CD8-positive, alpha-beta memory T cell (primary cell): ENCODE results near the gene RAD51B. TPM values are rescaled to one million over a fixed set of nuclear protein-coding genes. Genes with fewer than 3 reads are reported as not detected.

Source experiments
- CTCF ChIA-PET: fragments of 350-600 bp; sonication (Branson Sonifier 250); formaldehyde crosslinking; loops from one replicate; lab custom pipeline; 2021; ENCODE audit warnings: antibody characterized with exemption; lab: Charles Lee
- POLR2A ChIA-PET: fragments of 350-600 bp; sonication (Branson Sonifier 250); formaldehyde crosslinking; loops from one replicate; lab custom pipeline; 2021; ENCODE audit warnings: antibody characterized with exemption; lab: Charles Lee
- DNase-seq, 5 donors: peaks; one replicate each; pipeline versions ENCODE4 v3.0.0 to v3.0.0-alpha.2; 2020 to 2022; ENCODE audit warnings: mixed read lengths in 1 of 5
- H3K27ac ChIP-seq: one replicate; pipeline ENCODE4 v1.7.0; 2013; ENCODE audit warnings: low read depth, mild to moderate bottlenecking, low read length, moderate library complexity
- H3K27me3 ChIP-seq: 2 replicates; pipeline ENCODE4 v1.7.0; 2013; ENCODE audit warnings: low read length, mild to moderate bottlenecking; ENCODE audit not compliant: insufficient read depth, poor library complexity, severe bottlenecking
- H3K36me3 ChIP-seq: 2 replicates; pipeline ENCODE4 v1.7.0; 2013; ENCODE audit warnings: mild to moderate bottlenecking, low read length, moderate library complexity; ENCODE audit not compliant: insufficient read depth
- H3K4me1 ChIP-seq: 2 replicates; pipeline ENCODE4 v1.7.0; 2013; ENCODE audit warnings: mild to moderate bottlenecking, low read length, moderate library complexity; ENCODE audit not compliant: insufficient read depth
- H3K4me3 ChIP-seq: 2 replicates; pipeline ENCODE4 v1.7.0; 2013; ENCODE audit warnings: mild to moderate bottlenecking, low read length
- H3K9me3 ChIP-seq: 2 replicates; pipeline ENCODE4 v1.7.0; 2013; ENCODE audit warnings: mild to moderate bottlenecking, low read length
- H3K27ac Mint-ChIP-seq, 8 donors: one replicate each; pipeline ENCODE4 v1.8.0; 2020 to 2021; ENCODE audit warnings: mixed read lengths in 8 of 8, mild to moderate bottlenecking in 6 of 8, inconsistent platforms in 3 of 8, moderate library complexity in 3 of 8
- H3K27me3 Mint-ChIP-seq, 2 donors: one replicate each; pipeline ENCODE4 v1.8.0; 2020 to 2021; ENCODE audit warnings: mixed read lengths in 2 of 2, mild to moderate bottlenecking in 1 of 2, moderate library complexity in 1 of 2
- H3K36me3 Mint-ChIP-seq, 3 donors: one replicate each; pipeline ENCODE4 v1.8.0; 2020 to 2021; ENCODE audit warnings: mixed read lengths in 3 of 3, inconsistent platforms in 1 of 3, mild to moderate bottlenecking in 1 of 3
- H3K4me1 Mint-ChIP-seq, 3 donors: one replicate each; pipeline ENCODE4 v1.8.0; 2020 to 2021; ENCODE audit warnings: mixed read lengths in 3 of 3, inconsistent platforms in 1 of 3, mild to moderate bottlenecking in 1 of 3
- H3K4me3 Mint-ChIP-seq, 7 donors: one replicate each; pipeline ENCODE4 v1.8.0; 2020 to 2021; ENCODE audit warnings: mixed read lengths in 7 of 7, mild to moderate bottlenecking in 6 of 7, moderate library complexity in 4 of 7, inconsistent platforms in 2 of 7
- H3K9me3 Mint-ChIP-seq, 5 donors: one replicate each; pipeline ENCODE4 v1.8.0; 2020 to 2022; ENCODE audit warnings: mixed read lengths in 5 of 5, mild to moderate bottlenecking in 3 of 5, moderate library complexity in 2 of 5, inconsistent platforms in 1 of 5
- polyA plus RNA-seq: library from polyadenylated mRNA; unstranded; fragments of 300-500 nt; fragmentation: Illumina TruSeq; gene quantifications from one replicate; pipeline ENCODE4 v1.2.3, GENCODE V29; 2021
- total RNA-seq, 2 experiments: library from RNA; stranded (reverse); gene quantifications; one replicate each; pipeline ENCODE4 v1.2.3, GENCODE V29; 2021

RAD51B gene
- total and polyA plus RNA-seq, 3 experiments from 2014 or later: 15.7 to 22.9 (median 17.4) TPM

DNA sequence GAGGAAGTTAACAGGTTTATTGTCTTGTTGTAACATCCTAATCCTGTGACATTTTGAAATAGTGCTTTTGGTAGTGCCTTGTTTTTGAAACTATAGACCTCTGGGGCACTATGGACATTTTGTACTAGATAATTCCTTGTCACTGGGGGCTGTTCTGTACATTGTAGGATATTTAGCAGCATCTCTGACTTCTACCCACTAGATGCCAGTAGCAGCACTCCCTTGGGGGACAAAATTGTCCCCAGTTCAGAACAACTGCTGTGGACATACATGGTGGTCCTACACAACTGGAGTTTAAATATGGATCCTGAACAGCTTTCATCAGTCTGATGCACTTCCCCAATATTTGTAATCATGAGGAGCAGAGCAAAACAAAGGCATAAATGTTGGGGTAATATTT lies 264.7 kb downstream of the RAD51B start:
- peaks cover 0 to 2% (median 0%) of the 10 kb centered on the region in 3 donors for H3K36me3 Mint-ChIP-seq
- peaks cover 0 to 1% of the 10 kb centered on the region in 2 donors for H3K27me3 Mint-ChIP-seq
- no peak overlapping the region for H3K4me3 Mint-ChIP-seq
- CTCF ChIA-PET: no interaction called here
- H3K9me3 Mint-ChIP-seq: no peaks in the 10 kb centered on the region
- Histone ChIP-seq H3K9me3 (no peaks in the 10 kb centered on the region), H3K36me3 (no peaks in the 10 kb centered on the region), H3K4me1 (peaks cover 6% of the 10 kb centered on the region), H3K27ac (no peak overlapping the region), H3K27me3 (no peaks in the 10 kb centered on the region), H3K4me3 (no peak overlapping the region)
- POLR2A ChIA-PET: no interaction called here
- no peak overlapping the region for H3K27ac Mint-ChIP-seq
- peaks cover 0 to 8% (median 3%) of the 10 kb centered on the region in 3 donors for H3K4me1 Mint-ChIP-seq
- DNase-seq: no peak

DNA sequence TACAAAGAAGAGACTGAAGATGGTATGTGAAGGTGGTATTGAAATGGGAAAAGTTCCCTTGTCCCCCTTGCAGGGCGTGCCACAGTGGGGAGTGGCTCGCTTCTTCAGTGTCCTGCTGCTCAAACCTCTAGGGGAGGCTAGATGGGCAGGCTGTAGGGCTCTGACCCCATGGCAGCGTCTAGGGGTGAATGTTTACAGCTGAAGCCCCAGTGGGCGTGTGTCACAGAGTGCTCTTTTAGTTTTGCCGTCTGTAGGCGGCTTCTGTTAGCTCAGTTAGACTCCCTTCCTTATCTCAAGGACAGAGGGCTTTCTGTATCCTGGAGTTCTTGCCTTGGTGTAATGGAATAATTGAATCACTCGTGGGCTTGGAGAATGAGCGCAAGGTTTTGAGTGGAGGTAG lies 266.2 kb downstream of the RAD51B start:
- POLR2A ChIA-PET: no interaction called here
- H3K4me1 ChIP-seq: peaks cover 6% of the 10 kb centered on the region
- no peak for DNase-seq
- no peaks in the 10 kb centered on the region for H3K9me3 ChIP-seq
- CTCF ChIA-PET: no interaction called here
- Mint-ChIP-seq H3K4me3 (no peak overlapping the region), H3K4me1 (peaks cover 0 to 8% (median 3%) of the 10 kb centered on the region in 3 donors), H3K9me3 (peaks cover 0 to 2% (median 0%) of the 10 kb centered on the region in 5 donors), H3K27me3 (peaks cover 0 to 1% of the 10 kb centered on the region in 2 donors), H3K27ac (no peak overlapping the region), H3K36me3 (peaks cover 0 to 4% (median 2%) of the 10 kb centered on the region in 3 donors)
- H3K27me3 ChIP-seq: no peaks in the 10 kb centered on the region
- H3K4me3 ChIP-seq: no peak overlapping the region
- H3K27ac ChIP-seq: no peak overlapping the region
- no peaks in the 10 kb centered on the region for H3K36me3 ChIP-seq

DNA sequence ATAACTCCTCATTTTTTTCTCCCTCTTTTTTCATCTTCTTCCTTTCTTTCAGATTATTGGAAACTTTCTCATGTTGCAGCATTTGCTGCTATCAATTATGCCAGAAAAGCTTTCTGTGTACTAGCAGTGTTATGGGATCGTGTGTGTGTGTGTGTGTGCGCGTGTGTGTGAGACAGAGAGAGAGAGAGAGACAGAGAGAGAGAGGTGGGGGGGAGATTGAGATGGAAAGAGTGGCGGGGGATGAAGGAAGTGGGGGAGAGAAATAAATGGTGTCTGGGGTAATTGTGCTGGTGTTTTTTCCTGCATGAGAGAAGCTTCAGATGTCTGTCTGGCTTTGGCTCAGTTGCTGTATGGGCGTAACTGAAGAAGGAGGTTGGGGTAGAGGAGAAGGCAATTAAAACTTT lies 268.9 kb downstream of the RAD51B start:
- H3K4me1 ChIP-seq: peaks cover 6% of the 10 kb centered on the region
- H3K27me3 ChIP-seq: no peaks in the 10 kb centered on the region
- Mint-ChIP-seq H3K4me1 (peaks cover 0 to 8% (median 3%) of the 10 kb centered on the region in 3 donors), H3K27ac (peak overlapping the region in 1 of 8 donors; percentile 30), H3K9me3 (peaks cover 0 to 10% (median 4%) of the 10 kb centered on the region in 5 donors), H3K4me3 (no peak overlapping the region), H3K36me3 (peaks cover 0 to 5% (median 3%) of the 10 kb centered on the region in 3 donors), H3K27me3 (peaks cover 0 to 1% of the 10 kb centered on the region in 2 donors)
- CTCF ChIA-PET: no interaction called here
- POLR2A ChIA-PET: no interaction called here
- DNase-seq: peak in 1 of 5 donors; percentile 19
- no peaks in the 10 kb centered on the region for H3K36me3 ChIP-seq
- H3K9me3 ChIP-seq: no peaks in the 10 kb centered on the region
- no peak overlapping the region for H3K4me3 ChIP-seq
- H3K27ac ChIP-seq: no peak overlapping the region

DNA sequence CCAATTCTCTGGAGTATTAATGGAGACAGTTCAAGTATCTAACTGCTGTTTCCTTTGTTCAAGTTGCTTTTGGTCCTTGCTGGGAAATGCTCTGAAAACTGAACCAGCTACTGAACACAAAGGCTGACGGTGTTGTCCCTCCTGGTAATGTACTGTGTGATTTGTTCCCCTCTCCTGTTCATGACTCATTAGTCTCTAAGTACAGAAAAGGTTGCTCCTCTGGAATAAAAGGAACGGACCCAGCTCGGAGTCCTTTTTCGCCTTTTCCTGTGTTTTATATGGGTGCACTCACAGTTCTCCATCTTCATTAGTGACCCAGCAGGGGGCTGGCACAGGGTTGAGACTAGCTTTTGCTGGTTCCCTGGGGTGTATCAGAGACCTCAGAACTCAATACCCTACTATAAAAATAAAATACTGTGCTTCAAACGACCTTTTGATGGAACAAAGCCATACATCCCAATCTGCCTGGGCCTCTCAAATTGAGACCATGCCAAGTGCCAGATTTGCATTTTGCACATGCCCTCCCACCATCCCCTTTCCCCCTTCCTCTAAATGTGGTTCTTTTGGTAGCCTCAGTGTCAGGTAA lies 269.7 kb downstream of the RAD51B start:
- H3K4me3 ChIP-seq: no peak overlapping the region
- H3K27me3 ChIP-seq: no peaks in the 10 kb centered on the region
- peaks cover 0 to 9% (median 6%) of the 10 kb centered on the region in 3 donors for H3K36me3 Mint-ChIP-seq
- no peaks in the 10 kb centered on the region for H3K9me3 ChIP-seq
- H3K4me3 Mint-ChIP-seq: no peak overlapping the region
- peak overlapping the region in 1 of 8 donors; percentile 58 for H3K27ac Mint-ChIP-seq
- DNase-seq: no peak
- H3K27me3 Mint-ChIP-seq: peaks cover 0 to 1% of the 10 kb centered on the region in 2 donors
- no peaks in the 10 kb centered on the region for H3K36me3 ChIP-seq
- H3K9me3 Mint-ChIP-seq: peaks cover 0 to 10% (median 4%) of the 10 kb centered on the region in 5 donors
- peaks cover 6% of the 10 kb centered on the region for H3K4me1 ChIP-seq
- ChIA-PET CTCF (no interaction called here), POLR2A (no interaction called here)
- no peak overlapping the region for H3K27ac ChIP-seq
- H3K4me1 Mint-ChIP-seq: peaks cover 0 to 8% (median 4%) of the 10 kb centered on the region in 3 donors

DNA sequence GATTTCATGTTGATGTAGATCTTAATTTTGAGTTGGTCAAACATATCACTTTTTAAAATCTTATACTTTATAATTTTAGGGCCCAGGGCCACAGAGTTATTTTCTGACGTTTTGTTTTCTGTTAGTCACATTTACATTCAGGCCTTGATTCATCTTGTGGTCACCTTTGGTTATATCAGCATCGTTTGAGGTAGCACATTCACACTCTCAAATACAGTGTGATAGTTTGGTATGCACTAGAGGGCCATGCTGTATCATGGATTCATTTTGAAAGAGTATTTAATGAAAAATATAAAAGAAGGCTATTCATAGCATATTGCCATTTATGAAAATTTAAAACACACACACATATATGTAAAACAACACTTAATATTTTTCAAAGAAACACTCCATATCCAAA lies 274.6 kb downstream of the RAD51B start:
- Histone ChIP-seq H3K4me3 (no peak overlapping the region), H3K36me3 (no peaks in the 10 kb centered on the region), H3K4me1 (no peaks in the 10 kb centered on the region), H3K27me3 (no peaks in the 10 kb centered on the region), H3K27ac (no peak overlapping the region), H3K9me3 (no peaks in the 10 kb centered on the region)
- CTCF ChIA-PET: no interaction called here
- DNase-seq: no peak
- Mint-ChIP-seq H3K27me3 (no peaks in the 10 kb centered on the region), H3K27ac (no peak overlapping the region), H3K9me3 (peaks cover 1 to 13% (median 7%) of the 10 kb centered on the region in 5 donors), H3K4me3 (no peak overlapping the region), H3K36me3 (peaks cover 2 to 23% (median 6%) of the 10 kb centered on the region in 3 donors), H3K4me1 (peaks cover 0 to 2% (median 0%) of the 10 kb centered on the region in 3 donors)
- POLR2A ChIA-PET: no interaction called here

DNA sequence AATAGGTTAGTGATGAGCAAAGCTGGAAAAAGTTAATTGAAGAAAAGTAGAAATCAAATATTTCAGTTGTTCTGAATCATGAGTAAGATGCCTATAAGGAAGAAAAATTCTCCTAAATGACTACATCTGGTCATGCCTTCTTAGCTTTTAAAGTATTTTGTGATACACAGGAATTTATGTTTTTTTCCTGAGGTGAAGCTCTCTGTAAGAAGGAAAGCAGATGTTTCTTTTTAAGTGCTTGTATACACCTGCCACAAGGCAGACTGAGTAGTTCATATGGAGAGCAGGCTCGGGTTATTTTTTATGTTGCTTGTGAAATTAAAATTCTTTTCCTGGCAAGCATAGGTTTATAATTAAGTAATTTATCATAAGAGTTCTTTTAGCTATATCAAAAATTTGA lies 275.2 kb downstream of the RAD51B start:
- Mint-ChIP-seq H3K36me3 (peaks cover 5 to 29% (median 6%) of the 10 kb centered on the region in 3 donors), H3K27me3 (no peaks in the 10 kb centered on the region), H3K4me1 (peaks cover 0 to 2% (median 0%) of the 10 kb centered on the region in 3 donors), H3K9me3 (peaks cover 7 to 17% (median 10%) of the 10 kb centered on the region in 5 donors), H3K27ac (no peak overlapping the region), H3K4me3 (no peak overlapping the region)
- Histone ChIP-seq H3K9me3 (no peaks in the 10 kb centered on the region), H3K27me3 (no peaks in the 10 kb centered on the region), H3K36me3 (no peaks in the 10 kb centered on the region), H3K27ac (no peak overlapping the region), H3K4me3 (no peak overlapping the region), H3K4me1 (no peaks in the 10 kb centered on the region)
- no peak for DNase-seq
- ChIA-PET CTCF (no interaction called here), POLR2A (no interaction called here)

DNA sequence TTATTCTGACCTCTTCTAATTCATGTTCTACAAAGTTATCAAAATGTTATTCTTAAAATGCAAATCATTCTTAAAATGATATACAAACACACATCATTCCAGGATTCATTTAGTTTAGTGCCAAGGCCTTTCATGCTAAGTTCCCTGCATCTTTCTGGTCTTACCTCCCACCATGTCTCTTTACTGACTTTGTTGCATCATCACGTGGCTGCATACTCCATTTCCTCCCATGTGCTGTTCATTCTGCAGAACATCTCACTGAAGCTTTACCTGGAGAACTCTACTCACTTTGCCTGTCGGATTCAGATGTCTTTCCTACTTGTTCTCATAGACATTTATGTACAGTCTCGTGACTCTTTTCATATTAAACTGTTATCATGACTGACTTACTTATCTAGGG lies 278.1 kb downstream of the RAD51B start:
- H3K9me3 ChIP-seq: peaks cover 1% of the 10 kb centered on the region
- DNase-seq: no peak
- H3K36me3 ChIP-seq: no peaks in the 10 kb centered on the region
- peaks cover 0 to 3% of the 10 kb centered on the region in 2 donors for H3K27me3 Mint-ChIP-seq
- no peaks in the 10 kb centered on the region for H3K27me3 ChIP-seq
- peaks cover 18 to 50% (median 21%) of the 10 kb centered on the region in 3 donors for H3K36me3 Mint-ChIP-seq
- no peaks in the 10 kb centered on the region for H3K4me1 ChIP-seq
- ChIA-PET POLR2A (no interaction called here), CTCF (no interaction called here)
- H3K27ac ChIP-seq: no peak overlapping the region
- H3K27ac Mint-ChIP-seq: no peak overlapping the region
- peaks cover 0 to 2% (median 0%) of the 10 kb centered on the region in 3 donors for H3K4me1 Mint-ChIP-seq
- no peak overlapping the region for H3K4me3 ChIP-seq
- no peak overlapping the region for H3K4me3 Mint-ChIP-seq
- peaks cover 15 to 33% (median 31%) of the 10 kb centered on the region in 5 donors for H3K9me3 Mint-ChIP-seq

DNA sequence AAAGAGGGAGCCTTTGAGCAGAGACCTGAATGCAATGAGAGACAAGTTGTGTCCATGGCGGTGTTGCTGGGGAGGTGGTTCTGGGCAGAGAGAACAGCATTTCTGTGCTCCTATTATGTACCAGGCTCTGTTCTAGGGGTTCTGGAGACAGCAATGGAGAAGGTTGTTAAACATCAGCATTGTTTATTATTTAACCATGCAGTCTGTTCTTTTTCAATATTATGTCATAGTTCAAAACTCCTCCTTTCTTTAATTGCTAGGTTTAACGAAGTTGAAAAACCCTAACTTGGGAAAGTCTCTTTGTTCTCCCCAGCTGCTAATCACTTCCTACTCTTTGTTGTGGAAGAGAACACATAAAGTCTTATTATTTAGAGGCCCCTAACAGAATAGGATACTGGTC lies 279.3 kb downstream of the RAD51B start:
- POLR2A ChIA-PET: no interaction called here
- CTCF ChIA-PET: no interaction called here
- H3K36me3 Mint-ChIP-seq: peaks cover 14 to 47% (median 21%) of the 10 kb centered on the region in 3 donors

More for the DNA sequence above, 279.3 kb downstream of the RAD51B start:
- peaks cover 15 to 36% (median 32%) of the 10 kb centered on the region in 5 donors for H3K9me3 Mint-ChIP-seq
- H3K4me3 Mint-ChIP-seq: no peak overlapping the region
- H3K27me3 Mint-ChIP-seq: peaks cover 0 to 3% of the 10 kb centered on the region in 2 donors
- no peak overlapping the region for H3K4me3 ChIP-seq
- peaks cover 3% of the 10 kb centered on the region for H3K9me3 ChIP-seq
- H3K27ac ChIP-seq: no peak overlapping the region
- peaks cover 0 to 1% (median 0%) of the 10 kb centered on the region in 3 donors for H3K4me1 Mint-ChIP-seq
- H3K27me3 ChIP-seq: no peaks in the 10 kb centered on the region
- H3K36me3 ChIP-seq: no peaks in the 10 kb centered on the region
- H3K27ac Mint-ChIP-seq: no peak overlapping the region
- H3K4me1 ChIP-seq: no peaks in the 10 kb centered on the region
- DNase-seq: no peak
